GM18517 (cell line): ENCODE measurements around the gene TNFRSF14.

Experiments used
- ATAC-seq: cut with Tn5 transposase; IDR thresholded peaks from one replicate; pipeline ENCODE4 v1.9.1; 2021; ENCODE audit warnings: mild to moderate bottlenecking, moderate library complexity; ENCODE audit not compliant: unreplicated experiment

The TNFRSF14 gene

GRCh38 chr1:2597441-2598328 lies 41.5 kb downstream of the TNFRSF14 start:
- ATAC-seq = no peak

GRCh38 chr1:2598329-2598931 lies 42.3 kb downstream of the TNFRSF14 start:
- no peak for ATAC-seq

- no peak for ATAC-seq
These were observed 45.6 kb downstream of the TNFRSF14 start for GRCh38 chr1:2601721-2602303.

- no peak for ATAC-seq
These were observed 46.2 kb downstream of the TNFRSF14 start for GRCh38 chr1:2602311-2602835.

GRCh38 chr1:2602866-2603520 lies 46.8 kb downstream of the TNFRSF14 start:
- ATAC-seq = no peak

GRCh38 chr1:2603521-2604155 lies 47.5 kb downstream of the TNFRSF14 start:
- no peak for ATAC-seq

GRCh38 chr1:2604156-2604843 lies 48.1 kb downstream of the TNFRSF14 start:
- ATAC-seq = no peak

- no peak for ATAC-seq
These were observed 48.8 kb downstream of the TNFRSF14 start for GRCh38 chr1:2604844-2605508.

- ATAC-seq = no peak
These were observed 49.6 kb downstream of the TNFRSF14 start for GRCh38 chr1:2605509-2606395.

GRCh38 chr1:2606396-2606880 lies 50.3 kb downstream of the TNFRSF14 start:
- ATAC-seq = no peak

- ATAC-seq = no peak
These were observed 50.9 kb downstream of the TNFRSF14 start for GRCh38 chr1:2606881-2607621.

GRCh38 chr1:2607641-2608091 lies 51.5 kb downstream of the TNFRSF14 start:
- ATAC-seq = no peak

- ATAC-seq = no peak
These were observed 53.3 kb downstream of the TNFRSF14 start for GRCh38 chr1:2609319-2610035.

- ATAC-seq = no peak
These were observed 54.1 kb downstream of the TNFRSF14 start for GRCh38 chr1:2610036-2610959.

GRCh38 chr1:2611031-2611501 lies 54.9 kb downstream of the TNFRSF14 start:
- no peak for ATAC-seq
